HG03066 (cell line): ENCODE data around the gene MMP2.

ENCODE experiments used
- ATAC-seq: cut with Tn5 transposase; IDR thresholded peaks from one replicate; pipeline ENCODE4 v1.9.1; 2021; ENCODE audit warnings: low read depth; ENCODE audit not compliant: unreplicated experiment

Gene MMP2

GRCh38 chr16:55508941-55509931 is 30.2 kb downstream of the MMP2 start, which contains the start of gene LPCAT2:
Gene LPCAT2 (plus strand): TSS chr16:55509072. CDS start chr16:55509182, 110 bp downstream.
- no peak for ATAC-seq

GRCh38 chr16:55510185-55510805 is 31.3 kb downstream of the MMP2 start:
- ATAC-seq = no peak

- ATAC-seq = no peak
These were observed 33.9 kb downstream of the MMP2 start for GRCh38 chr16:55512941-55513340.

- ATAC-seq = no peak
These were observed 34.6 kb downstream of the MMP2 start for GRCh38 chr16:55513616-55514015.

- no peak for ATAC-seq
These were observed 36.1 kb downstream of the MMP2 start for GRCh38 chr16:55515111-55515510.

- no peak for ATAC-seq
These were observed 42.8 kb downstream of the MMP2 start for GRCh38 chr16:55521792-55522191.

- ATAC-seq = no peak
These were observed 47.4 kb downstream of the MMP2 start for GRCh38 chr16:55526441-55526840.

- ATAC-seq = no peak
These were observed 48.9 kb downstream of the MMP2 start for GRCh38 chr16:55527885-55528284.

GRCh38 chr16:55529018-55529417 is 50.0 kb downstream of the MMP2 start:
- no peak for ATAC-seq

GRCh38 chr16:55530316-55530856 is 51.4 kb downstream of the MMP2 start:
- ATAC-seq = no peak

- ATAC-seq = no peak
These were observed 53.2 kb downstream of the MMP2 start for GRCh38 chr16:55532227-55532626.

GRCh38 chr16:55534756-55535155 is 55.8 kb downstream of the MMP2 start:
- no peak for ATAC-seq

- no peak for ATAC-seq
These were observed 60.1 kb downstream of the MMP2 start for GRCh38 chr16:55539049-55539448.

- ATAC-seq = no peak
These were observed 60.5 kb downstream of the MMP2 start for GRCh38 chr16:55539488-55539887.

- ATAC-seq = no peak
These were observed 61.2 kb downstream of the MMP2 start for GRCh38 chr16:55540221-55540620.

GRCh38 chr16:55542459-55543082 is 63.6 kb downstream of the MMP2 start:
- ATAC-seq = no peak

- no peak for ATAC-seq
These were observed 64.5 kb downstream of the MMP2 start for GRCh38 chr16:55543472-55543871.

GRCh38 chr16:55552621-55553020 is 73.6 kb downstream of the MMP2 start:
- ATAC-seq = no peak

- ATAC-seq = no peak
These were observed 76.4 kb downstream of the MMP2 start for GRCh38 chr16:55555436-55555835.
